Measurements from ENCODE around the gene GRM4.

Gene GRM4

GRCh38 chr6:34150766-34151165 is 4.9 kb upstream of the GRM4 start:
- Histone ChIP-seq H3K4me3 (ENCODE audit: low read length) (no peak overlapping the region), H4K8ac (ENCODE audit: low read depth, low read length) (no peak overlapping the region), H3K4me1 (ENCODE audit: control insufficient read depth, low read depth, low read length) (peaks cover 6% of the 10 kb centered on the region), H3K79me1 (ENCODE audit: low read length) (no peaks in the 10 kb centered on the region), H3K27ac (ENCODE audit: low read depth, low read length) (no peak overlapping the region), H3K4me2 (ENCODE audit: low read length) (no peak overlapping the region), H2BK15ac (replicated peaks; ENCODE audit: low read depth) (no peak overlapping the region), H3K79me2 (ENCODE audit: control insufficient read depth, insufficient read depth, low read length) (no peaks in the 10 kb centered on the region), H3K27me3 (ENCODE audit: insufficient read depth, low read length, poor library complexity) (no peaks in the 10 kb centered on the region), H3K18ac (ENCODE audit: low read length) (no peak overlapping the region), H3K23ac (ENCODE audit: low read length) (no peak overlapping the region), H2BK120ac (ENCODE audit: low read depth, low read length) (no peak overlapping the region), H3K4ac (ENCODE audit: low read depth, low read length) (no peak overlapping the region), H4K5ac (ENCODE audit: low read length) (no peak overlapping the region), H2BK5ac (ENCODE audit: low read length) (no peak overlapping the region), H3K9ac (ENCODE audit: low read length) (no peak overlapping the region), H2AK5ac (ENCODE audit: low read length) (no peak overlapping the region), H3K56ac (ENCODE audit: low read length) (no peak overlapping the region), H3K36me3 (ENCODE audit: control insufficient read depth, insufficient read depth, low read length) (no peaks in the 10 kb centered on the region)
- no peak for DNase-seq
- WGBS (ENCODE audit: extremely low coverage, insufficient coverage, low lambda C conversion rate) = no CpG with 5 or more reads among the region's 8 CpGs

GRCh38 chr6:34149831-34150400 is 4.0 kb upstream of the GRM4 start:
- H3K36me3 ChIP-seq (ENCODE audit: control insufficient read depth, insufficient read depth, low read length) = no peaks in the 10 kb centered on the region
- H3K23ac ChIP-seq (ENCODE audit: low read length) = no peak overlapping the region
- H3K27me3 ChIP-seq (ENCODE audit: insufficient read depth, low read length, poor library complexity) = no peaks in the 10 kb centered on the region
- no CpG with 5 or more reads among the region's 4 CpGs for WGBS (ENCODE audit: extremely low coverage, insufficient coverage, low lambda C conversion rate)
- no peaks in the 10 kb centered on the region for H3K79me2 ChIP-seq (ENCODE audit: control insufficient read depth, insufficient read depth, low read length)
- H3K4me2 ChIP-seq (ENCODE audit: low read length) = no peak overlapping the region
- H3K27ac ChIP-seq (ENCODE audit: low read depth, low read length) = no peak overlapping the region
- no peak overlapping the region for H2BK15ac ChIP-seq (replicated peaks; ENCODE audit: low read depth)
- no peaks in the 10 kb centered on the region for H3K79me1 ChIP-seq (ENCODE audit: low read length)
- no peak overlapping the region for H4K8ac ChIP-seq (ENCODE audit: low read depth, low read length)
- no peak overlapping the region for H3K4ac ChIP-seq (ENCODE audit: low read depth, low read length)
- no peak overlapping the region for H3K56ac ChIP-seq (ENCODE audit: low read length)
- H3K4me3 ChIP-seq (ENCODE audit: low read length) = no peak overlapping the region
- no peak overlapping the region for H2AK5ac ChIP-seq (ENCODE audit: low read length)
- H3K4me1 ChIP-seq (ENCODE audit: control insufficient read depth, low read depth, low read length) = peaks cover 6% of the 10 kb centered on the region
- H3K18ac ChIP-seq (ENCODE audit: low read length) = no peak overlapping the region
- no peak overlapping the region for H2BK120ac ChIP-seq (ENCODE audit: low read depth, low read length)
- no peak overlapping the region for H3K9ac ChIP-seq (ENCODE audit: low read length)
- DNase-seq = no peak
- H4K5ac ChIP-seq (ENCODE audit: low read length) = no peak overlapping the region
- no peak overlapping the region for H2BK5ac ChIP-seq (ENCODE audit: low read length)

GRCh38 chr6:34149452-34149810 is 3.5 kb upstream of the GRM4 start:
- Histone ChIP-seq H3K4ac (ENCODE audit: low read depth, low read length) (no peak overlapping the region), H2BK15ac (replicated peaks; ENCODE audit: low read depth) (no peak overlapping the region), H3K36me3 (ENCODE audit: control insufficient read depth, insufficient read depth, low read length) (no peaks in the 10 kb centered on the region), H2BK5ac (ENCODE audit: low read length) (no peak overlapping the region), H4K8ac (ENCODE audit: low read depth, low read length) (no peak overlapping the region), H2BK120ac (ENCODE audit: low read depth, low read length) (no peak overlapping the region), H3K4me1 (ENCODE audit: control insufficient read depth, low read depth, low read length) (peaks cover 6% of the 10 kb centered on the region), H3K9ac (ENCODE audit: low read length) (no peak overlapping the region), H3K23ac (ENCODE audit: low read length) (no peak overlapping the region), H3K79me1 (ENCODE audit: low read length) (no peaks in the 10 kb centered on the region), H3K18ac (ENCODE audit: low read length) (no peak overlapping the region), H3K79me2 (ENCODE audit: control insufficient read depth, insufficient read depth, low read length) (no peaks in the 10 kb centered on the region), H3K4me2 (ENCODE audit: low read length) (no peak overlapping the region), H3K4me3 (ENCODE audit: low read length) (no peak overlapping the region), H2AK5ac (ENCODE audit: low read length) (no peak overlapping the region), H3K27me3 (ENCODE audit: insufficient read depth, low read length, poor library complexity) (no peaks in the 10 kb centered on the region), H3K27ac (ENCODE audit: low read depth, low read length) (no peak overlapping the region), H3K56ac (ENCODE audit: low read length) (no peak overlapping the region), H4K5ac (ENCODE audit: low read length) (no peak overlapping the region)
- no CpG with 5 or more reads among the region's 5 CpGs for WGBS (ENCODE audit: extremely low coverage, insufficient coverage, low lambda C conversion rate)
- no peak for DNase-seq

GRCh38 chr6:34148631-34149451 is 3.0 kb upstream of the GRM4 start:
- H3K79me2 ChIP-seq (ENCODE audit: control insufficient read depth, insufficient read depth, low read length) = no peaks in the 10 kb centered on the region
- DNase-seq = no peak
- no peak overlapping the region for H2BK120ac ChIP-seq (ENCODE audit: low read depth, low read length)
- H3K27me3 ChIP-seq (ENCODE audit: insufficient read depth, low read length, poor library complexity) = no peaks in the 10 kb centered on the region
- H3K4ac ChIP-seq (ENCODE audit: low read depth, low read length) = no peak overlapping the region
- H3K4me1 ChIP-seq (ENCODE audit: control insufficient read depth, low read depth, low read length) = peaks cover 6% of the 10 kb centered on the region
- no peak overlapping the region for H3K4me2 ChIP-seq (ENCODE audit: low read length)
- H3K23ac ChIP-seq (ENCODE audit: low read length) = no peak overlapping the region
- no peaks in the 10 kb centered on the region for H3K36me3 ChIP-seq (ENCODE audit: control insufficient read depth, insufficient read depth, low read length)
- H2AK5ac ChIP-seq (ENCODE audit: low read length) = no peak overlapping the region
- no peak overlapping the region for H3K18ac ChIP-seq (ENCODE audit: low read length)
- no peak overlapping the region for H3K27ac ChIP-seq (ENCODE audit: low read depth, low read length)
- no peak overlapping the region for H3K4me3 ChIP-seq (ENCODE audit: low read length)
- H2BK15ac ChIP-seq (replicated peaks; ENCODE audit: low read depth) = no peak overlapping the region
- H2BK5ac ChIP-seq (ENCODE audit: low read length) = no peak overlapping the region
- no peak overlapping the region for H3K9ac ChIP-seq (ENCODE audit: low read length)
- H4K5ac ChIP-seq (ENCODE audit: low read length) = no peak overlapping the region
- H4K8ac ChIP-seq (ENCODE audit: low read depth, low read length) = no peak overlapping the region
- no peak overlapping the region for H3K56ac ChIP-seq (ENCODE audit: low read length)
- H3K79me1 ChIP-seq (ENCODE audit: low read length) = no peaks in the 10 kb centered on the region
- WGBS (ENCODE audit: extremely low coverage, insufficient coverage, low lambda C conversion rate) = no CpG with 5 or more reads among the region's 8 CpGs

GRCh38 chr6:34147906-34148630 is 2.2 kb upstream of the GRM4 start:
- H3K23ac ChIP-seq (ENCODE audit: low read length) = no peak overlapping the region
- peaks cover 9% of the 10 kb centered on the region for H3K4me1 ChIP-seq (ENCODE audit: control insufficient read depth, low read depth, low read length)
- no peak overlapping the region for H3K4ac ChIP-seq (ENCODE audit: low read depth, low read length)
- H3K79me2 ChIP-seq (ENCODE audit: control insufficient read depth, insufficient read depth, low read length) = no peaks in the 10 kb centered on the region
- no peak overlapping the region for H2BK5ac ChIP-seq (ENCODE audit: low read length)
- no peak overlapping the region for H2BK120ac ChIP-seq (ENCODE audit: low read depth, low read length)
- no peak overlapping the region for H3K18ac ChIP-seq (ENCODE audit: low read length)
- H2BK15ac ChIP-seq (replicated peaks; ENCODE audit: low read depth) = no peak overlapping the region
- no peak overlapping the region for H4K8ac ChIP-seq (ENCODE audit: low read depth, low read length)
- no peak overlapping the region for H3K4me2 ChIP-seq (ENCODE audit: low read length)
- DNase-seq = no peak
- H3K27ac ChIP-seq (ENCODE audit: low read depth, low read length) = no peak overlapping the region
- no peak overlapping the region for H2AK5ac ChIP-seq (ENCODE audit: low read length)
- H3K27me3 ChIP-seq (ENCODE audit: insufficient read depth, low read length, poor library complexity) = no peaks in the 10 kb centered on the region
- no CpG with 5 or more reads among the region's 13 CpGs for WGBS (ENCODE audit: extremely low coverage, insufficient coverage, low lambda C conversion rate)
- H4K5ac ChIP-seq (ENCODE audit: low read length) = no peak overlapping the region
- no peaks in the 10 kb centered on the region for H3K36me3 ChIP-seq (ENCODE audit: control insufficient read depth, insufficient read depth, low read length)
- no peak overlapping the region for H3K9ac ChIP-seq (ENCODE audit: low read length)
- no peak overlapping the region for H3K4me3 ChIP-seq (ENCODE audit: low read length)
- peaks cover 2% of the 10 kb centered on the region for H3K79me1 ChIP-seq (ENCODE audit: low read length)
- no peak overlapping the region for H3K56ac ChIP-seq (ENCODE audit: low read length)
